ENCODE data around the gene ABHD16A.
"Not testable (repeated sequence)": the region's sequence is repeated elsewhere in the genome, so short reads cannot be mapped to it uniquely, and the experiment has no call there.

Gene ABHD16A

GRCh38 chr6:31713991-31714684 lies 11.0 kb upstream of the ABHD16A start:
- DNase-seq (ENCODE audit: low spot score): no peak

DNA sequence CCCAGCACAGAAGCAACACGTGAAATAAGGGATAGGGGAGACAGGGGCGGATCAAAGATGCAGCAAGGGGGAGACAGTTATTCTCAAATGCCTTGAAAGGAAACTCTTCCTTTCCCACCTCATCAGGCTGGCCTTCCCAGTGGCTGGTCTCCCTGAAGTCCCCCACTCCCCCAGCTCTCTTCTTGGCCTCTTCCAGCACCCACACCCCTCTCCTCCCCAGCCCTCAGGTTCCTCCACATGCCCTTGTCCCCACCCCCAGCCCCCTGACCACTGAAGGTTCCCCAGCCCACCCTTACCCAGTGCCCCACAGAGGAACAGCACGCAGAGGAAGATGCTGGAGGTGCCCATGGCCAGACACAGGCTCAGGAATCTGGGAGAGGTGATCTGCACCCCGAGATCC lies 10.3 kb upstream of the ABHD16A start:
- no peak for DNase-seq (ENCODE audit: low spot score)

- no peak for DNase-seq (ENCODE audit: low spot score)
These were observed 9.2 kb upstream of the ABHD16A start for GRCh38 chr6:31712296-31712695.

DNA sequence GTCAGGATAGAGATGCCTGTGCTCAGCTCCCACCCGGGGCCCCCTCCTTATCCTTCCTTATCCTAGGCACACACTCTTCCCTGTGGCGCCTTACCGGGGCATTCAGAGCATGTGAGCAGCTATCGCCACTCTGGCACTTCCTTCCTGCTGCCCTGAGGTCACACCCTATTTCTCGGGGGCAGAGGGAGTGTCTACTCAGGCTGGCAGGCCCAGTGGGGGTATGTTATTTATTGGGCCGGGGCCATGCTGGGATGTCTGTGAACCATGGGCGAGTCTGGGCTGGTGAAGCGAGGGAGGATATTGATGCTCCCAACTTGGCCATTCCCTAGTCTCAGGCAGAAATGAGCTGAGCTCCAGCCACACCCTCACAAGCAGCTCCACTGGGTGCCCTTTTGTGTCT lies 8.1 kb upstream of the ABHD16A start:
- no peak for DNase-seq (ENCODE audit: low spot score)

DNA sequence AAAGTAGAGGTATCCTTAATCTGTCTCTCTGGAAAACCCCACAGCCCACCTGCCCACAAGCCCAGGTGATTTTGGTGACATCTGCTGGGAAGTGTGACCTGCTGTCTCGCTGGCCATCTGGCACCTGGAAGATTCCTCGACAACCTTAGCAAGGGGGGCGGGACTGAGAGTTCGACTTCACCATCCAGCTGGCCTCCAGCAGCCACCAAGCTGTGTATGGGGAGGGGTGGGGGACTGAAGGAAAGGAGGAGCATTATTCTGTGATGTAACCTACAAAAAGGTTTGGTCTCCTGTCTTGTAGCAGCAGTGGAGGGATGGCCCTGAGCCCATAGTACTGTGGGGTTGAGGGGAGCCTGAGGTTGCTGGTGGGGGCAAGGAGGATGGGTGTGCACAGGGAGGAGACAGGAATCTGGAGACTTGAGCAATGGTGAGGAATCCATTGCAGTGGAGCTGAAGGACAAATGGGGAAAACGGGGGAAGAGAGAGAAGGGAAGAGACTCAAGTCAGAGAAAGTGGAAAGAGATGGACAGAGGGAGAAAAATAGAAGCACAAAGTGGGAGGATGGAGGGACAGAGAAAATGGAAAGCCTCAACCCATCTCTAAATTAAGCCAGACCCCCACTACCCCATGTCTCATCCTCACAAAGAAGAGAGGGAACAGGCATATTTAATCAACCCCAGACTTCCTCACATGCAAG lies 7.5 kb upstream of the ABHD16A start:
- no peak for DNase-seq (ENCODE audit: low spot score)

GRCh38 chr6:31709157-31709556 lies 6.0 kb upstream of the ABHD16A start:
- DNase-seq (ENCODE audit: low spot score): not testable (repeated sequence)

DNA sequence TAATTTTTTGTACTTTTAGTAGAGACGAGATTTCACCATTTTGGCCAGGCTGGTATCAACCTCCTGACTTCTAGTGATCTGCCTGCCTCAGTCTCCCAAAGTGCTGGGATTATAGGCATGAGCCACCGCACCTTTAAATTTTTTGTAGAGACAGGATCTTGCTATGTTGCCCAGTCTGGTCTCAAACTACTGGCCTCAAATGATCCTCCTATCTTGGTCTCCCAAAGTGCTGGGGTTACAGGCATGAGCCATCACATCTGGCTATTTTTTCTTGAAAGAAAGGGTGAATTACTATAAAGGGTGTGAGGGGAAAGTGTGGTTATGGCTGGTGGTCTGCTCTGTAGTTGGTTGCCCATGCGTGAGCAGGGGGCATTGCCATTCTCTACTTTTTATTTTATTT lies 5.1 kb upstream of the ABHD16A start:
- DNase-seq (ENCODE audit: low spot score): no peak

DNA sequence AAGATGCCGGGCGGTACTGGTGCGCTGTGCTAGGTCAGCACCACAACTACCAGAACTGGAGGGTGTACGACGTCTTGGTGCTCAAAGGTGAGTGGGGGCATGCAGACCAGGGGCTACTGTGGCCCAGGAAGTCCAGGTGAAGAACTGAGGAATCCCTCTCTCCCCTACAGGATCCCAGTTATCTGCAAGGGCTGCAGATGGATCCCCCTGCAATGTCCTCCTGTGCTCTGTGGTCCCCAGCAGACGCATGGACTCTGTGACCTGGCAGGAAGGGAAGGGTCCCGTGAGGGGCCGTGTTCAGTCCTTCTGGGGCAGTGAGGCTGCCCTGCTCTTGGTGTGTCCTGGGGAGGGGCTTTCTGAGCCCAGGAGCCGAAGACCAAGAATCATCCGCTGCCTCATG lies 4.6 kb upstream of the ABHD16A start:
- no peak for DNase-seq (ENCODE audit: low spot score)

- DNase-seq (ENCODE audit: low spot score): no peak
These were observed 3.5 kb upstream of the ABHD16A start, which contains the start of gene LY6G6F for GRCh38 chr6:31706599-31706998. LY6G6F (plus strand) TSS chr6:31706866; CDS start chr6:31706907, 41 bp downstream.

DNA sequence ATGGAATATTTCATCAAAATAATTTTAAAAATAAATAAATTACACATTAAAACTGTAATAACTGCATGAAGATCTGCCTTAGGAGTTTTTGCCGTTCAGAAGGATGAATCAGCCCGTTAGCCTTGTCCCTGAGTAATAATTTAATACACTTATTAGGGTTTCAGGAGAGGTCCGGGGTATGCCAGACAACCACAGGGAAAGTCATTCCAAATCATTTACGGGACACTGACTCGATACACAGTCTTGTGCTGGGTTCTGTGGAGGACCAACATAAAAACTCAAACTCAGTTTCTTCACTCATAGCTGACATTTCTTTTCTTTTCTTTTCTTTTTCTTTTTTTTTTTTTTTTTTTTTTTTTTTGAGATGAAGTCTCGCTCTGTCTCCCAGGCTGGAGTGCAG lies 2.8 kb upstream of the ABHD16A start:
- DNase-seq (ENCODE audit: low spot score): no peak

GRCh38 chr6:31702405-31702818 lies 712 bp downstream of the ABHD16A start:
- no peak for DNase-seq (ENCODE audit: low spot score)

DNA sequence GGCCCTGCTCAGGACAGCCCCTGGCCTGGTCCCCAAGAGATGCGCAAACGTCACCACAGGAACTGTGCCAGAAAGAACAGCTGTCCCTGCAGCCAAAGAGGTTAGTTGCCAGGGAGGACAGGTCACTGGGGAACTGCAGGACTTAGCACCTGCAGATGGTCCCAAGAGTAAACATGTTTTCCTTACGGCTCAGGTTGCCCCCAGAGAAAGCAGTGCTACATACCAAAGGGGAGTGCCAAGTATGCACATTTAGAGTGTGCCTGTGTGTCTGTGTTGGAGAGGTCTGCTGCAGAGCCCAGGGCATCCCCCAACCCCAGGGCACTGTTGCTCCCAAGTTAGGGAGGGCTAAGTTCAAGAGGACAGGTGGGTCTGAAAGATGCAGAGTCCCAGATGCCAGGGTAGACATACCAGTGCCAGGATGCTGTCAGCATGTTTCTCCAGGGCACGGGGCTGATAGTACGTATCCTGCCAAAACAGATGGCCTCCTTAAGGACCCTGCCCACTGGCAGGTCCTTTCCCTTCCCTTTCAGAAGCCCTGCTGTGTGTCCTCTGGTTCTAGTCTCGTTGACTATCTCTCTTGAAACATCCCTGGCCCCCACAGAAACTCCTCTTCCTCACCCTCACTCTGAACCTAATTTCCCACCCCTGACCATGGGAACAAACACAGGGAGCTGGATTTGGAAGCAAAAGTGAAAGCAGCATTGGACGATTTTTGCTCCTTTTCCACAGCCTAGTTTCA lies 1.3 kb downstream of the ABHD16A start:
- DNase-seq (ENCODE audit: low spot score): no peak

GRCh38 chr6:31700740-31701401 lies 2.3 kb downstream of the ABHD16A start:
- no peak for DNase-seq (ENCODE audit: low spot score)

DNA sequence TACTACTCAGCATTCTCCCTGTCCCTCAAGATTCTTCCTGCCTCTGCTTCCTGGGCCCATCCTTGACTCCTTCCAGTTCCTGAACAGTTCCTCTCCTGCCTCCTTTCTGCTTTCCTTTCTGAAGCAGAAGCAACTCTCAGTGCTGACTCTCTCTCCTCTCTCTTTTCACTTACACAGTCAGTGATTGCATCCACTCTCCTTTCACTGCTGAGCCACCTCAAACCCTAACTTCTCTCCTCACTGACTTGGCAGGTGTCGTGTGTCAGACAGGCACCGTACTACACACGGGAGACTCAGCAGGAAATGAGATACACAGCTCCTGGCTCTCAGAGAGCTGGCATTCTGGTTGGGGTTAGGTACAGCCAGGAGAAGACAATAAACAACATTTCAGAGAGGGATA lies 5.6 kb downstream of the ABHD16A start:
- DNase-seq (ENCODE audit: low spot score): no peak

GRCh38 chr6:31693535-31693934 lies 9.6 kb downstream of the ABHD16A start:
- no peak for DNase-seq (ENCODE audit: low spot score)

DNA sequence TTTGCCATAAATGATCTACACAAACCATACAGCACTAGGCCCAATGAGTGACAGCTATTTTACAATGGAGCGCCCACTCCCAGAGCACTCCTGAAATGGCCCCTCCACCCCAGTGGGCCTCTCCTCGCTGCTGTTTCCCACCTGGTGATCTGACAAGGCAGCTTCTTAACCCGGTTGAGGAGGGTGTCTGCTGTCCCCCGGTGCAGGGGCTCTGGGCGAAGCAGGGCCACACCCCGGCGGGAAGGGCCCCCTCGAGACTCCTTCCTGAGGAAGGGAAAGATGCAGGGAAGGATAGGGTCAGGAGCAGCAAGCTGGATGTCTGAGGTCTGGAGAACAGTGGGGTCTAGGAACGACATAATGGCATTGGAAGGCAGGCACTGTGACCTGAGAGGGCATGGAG lies 10.2 kb downstream of the ABHD16A start:
- DNase-seq (ENCODE audit: low spot score): no peak

DNA sequence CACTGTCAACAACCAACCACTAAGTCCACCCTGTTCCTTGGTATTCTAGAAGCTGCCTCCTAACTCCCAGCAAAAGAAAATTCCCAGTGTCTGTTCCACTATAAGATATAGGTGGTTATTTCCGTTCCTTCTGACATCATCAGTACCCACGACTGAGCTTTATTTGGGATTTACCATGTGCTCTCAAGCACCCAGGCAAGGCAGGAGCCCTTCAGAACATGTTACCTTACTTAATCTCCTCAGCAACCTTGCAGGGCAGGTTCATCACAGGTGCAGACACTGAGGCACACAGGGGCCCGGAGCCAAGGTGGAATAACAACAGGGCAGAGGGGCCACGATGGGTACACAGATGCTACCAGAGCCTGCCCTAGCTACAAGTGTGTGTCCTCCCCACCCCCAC lies 10.8 kb downstream of the ABHD16A start:
- DNase-seq (ENCODE audit: low spot score): no peak

- DNase-seq (ENCODE audit: low spot score): no peak
These were observed 11.5 kb downstream of the ABHD16A start for GRCh38 chr6:31691564-31692108.

DNA sequence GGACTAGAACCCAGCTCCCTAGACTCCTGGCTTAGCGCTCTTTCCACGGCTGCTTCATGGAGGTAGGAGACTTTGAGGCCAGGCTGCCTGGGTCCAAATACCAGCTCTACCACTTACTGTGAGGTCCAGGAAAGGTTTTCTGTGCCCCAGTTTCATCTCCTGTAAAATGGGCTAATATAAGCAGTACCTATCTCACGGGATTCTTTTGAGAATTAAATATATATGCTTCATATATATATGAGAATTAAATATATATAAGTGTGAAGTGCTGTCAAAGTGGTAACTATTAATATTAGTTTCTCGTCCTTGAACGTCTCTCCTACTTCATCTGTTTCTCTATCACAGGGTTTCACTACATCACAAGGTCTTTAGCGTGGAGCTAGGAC lies 12.1 kb downstream of the ABHD16A start:
- no peak for DNase-seq (ENCODE audit: low spot score)

DNA sequence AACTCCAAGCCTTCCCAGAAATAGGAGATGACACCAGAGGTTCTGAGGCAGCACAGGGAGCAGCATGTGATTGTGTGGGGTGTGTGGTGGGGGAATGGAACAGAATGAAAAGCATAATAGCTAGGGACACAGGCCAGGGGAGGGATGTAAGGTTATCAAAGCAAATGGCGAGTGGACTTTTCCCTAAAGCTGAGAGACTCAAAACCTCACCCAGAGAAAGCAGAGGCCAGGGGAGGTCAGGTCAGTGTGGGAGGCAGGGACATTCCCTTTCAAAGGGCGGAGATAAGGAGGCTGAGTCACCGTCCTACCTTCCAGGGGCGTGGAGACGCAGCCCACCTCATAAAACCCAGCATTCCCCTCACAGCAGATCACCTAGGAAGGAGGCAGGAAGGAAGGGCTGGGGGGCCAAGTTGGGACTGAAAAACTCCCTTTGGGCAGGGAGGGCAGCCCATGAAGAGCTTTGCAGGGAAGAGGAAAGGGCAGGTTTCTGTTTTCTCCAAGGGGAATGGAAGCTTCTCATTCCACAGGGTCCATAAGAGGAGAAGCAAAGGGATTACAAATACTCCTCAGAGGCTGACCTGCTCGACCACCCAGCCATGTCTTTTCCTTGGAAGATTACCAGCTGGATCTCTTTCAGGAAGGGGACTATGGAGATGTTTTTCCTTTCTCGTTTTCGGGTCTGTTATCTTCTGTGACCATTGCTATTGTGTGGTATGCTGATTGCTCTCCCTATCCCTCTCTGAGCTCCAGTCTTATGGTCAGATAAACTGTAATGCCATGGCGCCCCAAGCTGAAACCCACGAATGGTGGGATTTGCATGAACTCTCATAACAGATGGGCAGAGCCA lies 12.7 kb downstream of the ABHD16A start:
- no peak for DNase-seq (ENCODE audit: low spot score)
